ENCODE measurements around the gene TMEM187.

The TMEM187 gene, protein sequence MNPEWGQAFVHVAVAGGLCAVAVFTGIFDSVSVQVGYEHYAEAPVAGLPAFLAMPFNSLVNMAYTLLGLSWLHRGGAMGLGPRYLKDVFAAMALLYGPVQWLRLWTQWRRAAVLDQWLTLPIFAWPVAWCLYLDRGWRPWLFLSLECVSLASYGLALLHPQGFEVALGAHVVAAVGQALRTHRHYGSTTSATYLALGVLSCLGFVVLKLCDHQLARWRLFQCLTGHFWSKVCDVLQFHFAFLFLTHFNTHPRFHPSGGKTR

DNA sequence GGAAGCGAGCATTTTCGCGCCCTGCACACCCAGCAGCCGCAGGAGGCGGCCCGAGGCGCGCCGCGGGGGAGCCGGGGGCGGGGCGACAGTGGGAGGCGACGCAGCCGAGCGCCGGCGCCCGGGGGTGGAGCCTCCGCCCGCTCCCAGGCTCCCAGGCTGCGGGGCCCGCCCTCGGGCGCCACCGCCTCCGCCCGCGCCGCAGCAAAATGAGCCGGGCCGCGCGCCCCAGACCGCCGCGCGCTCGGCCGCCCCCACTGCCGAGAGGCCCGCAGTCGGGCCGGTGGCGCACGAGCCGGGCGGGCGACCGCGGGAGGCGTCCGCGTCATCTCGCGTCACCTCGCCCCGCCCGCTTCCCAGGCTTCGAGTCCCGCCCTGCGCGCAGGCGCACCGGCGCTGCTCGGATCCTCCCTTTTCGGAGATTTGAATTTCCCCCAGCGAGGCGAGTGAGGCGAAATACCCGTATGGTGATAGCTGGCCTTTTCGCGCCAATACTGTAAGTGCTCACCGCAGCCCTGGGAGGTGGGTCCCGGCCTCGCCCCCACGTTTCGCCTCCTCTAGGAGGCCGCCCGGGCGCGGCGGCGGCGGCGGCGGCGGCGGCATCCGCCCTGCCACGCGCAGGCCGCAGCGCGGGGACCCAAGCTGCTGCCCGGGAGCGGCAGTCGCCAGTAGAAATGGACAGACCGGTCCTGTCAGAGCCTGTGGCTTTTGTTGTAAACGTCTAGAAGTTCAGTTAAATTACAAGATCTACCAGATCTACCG lies at the start of gene TMEM187:
TSS of gene TMEM187 (plus strand) at position 387 of the 759 bp plus-strand sequence. CDS start 9,309 bp downstream, outside the sequence.
- DNase-seq (ENCODE audit: low spot score) = peak; percentile 98

DNA sequence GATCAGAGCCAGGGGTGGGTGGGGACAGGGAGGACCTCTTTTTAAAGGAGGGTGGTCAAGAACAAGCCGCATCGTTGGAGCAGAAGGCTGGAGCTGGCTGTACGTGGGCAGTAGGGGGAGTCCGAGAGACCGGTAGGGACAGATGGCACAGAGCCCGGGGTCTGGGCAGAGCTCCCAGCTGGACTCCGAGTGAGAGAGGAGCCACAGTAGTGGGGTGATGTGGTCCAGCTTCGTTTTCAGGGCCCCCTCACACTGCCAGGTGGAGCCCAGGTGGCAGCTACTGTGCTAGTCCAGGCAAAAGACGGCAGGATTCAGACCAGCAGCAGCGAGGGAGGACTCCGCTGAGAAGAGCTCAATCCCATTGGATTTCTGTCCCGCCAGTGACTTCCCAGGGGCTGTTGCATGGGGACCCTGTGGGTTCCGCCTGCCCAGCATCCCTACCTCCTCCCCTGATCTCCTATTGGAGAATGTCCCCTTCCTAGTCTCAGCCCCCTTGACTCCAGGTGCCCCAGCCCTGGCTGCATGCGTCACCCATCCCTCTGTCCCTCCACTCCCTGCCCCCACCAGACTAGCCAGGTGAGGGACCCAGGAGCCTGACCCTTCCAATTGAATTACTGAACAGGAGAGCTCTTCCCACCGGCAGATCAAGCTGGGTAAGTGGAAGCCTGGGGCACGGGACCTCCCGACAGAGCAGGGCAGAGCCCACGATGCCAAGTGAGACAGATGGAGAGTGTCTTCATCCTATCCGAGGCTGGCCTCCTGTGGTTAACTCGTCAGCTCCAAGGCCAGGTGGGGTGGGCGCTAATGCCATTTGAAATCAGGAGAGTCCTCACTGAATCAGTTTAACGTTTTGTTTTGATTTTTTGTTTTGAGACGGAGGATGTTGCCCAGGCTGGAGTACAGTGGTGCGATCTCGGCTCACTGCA lies 49.4 kb upstream of the TMEM187 start:
- DNase-seq (ENCODE audit: low spot score) = peak; percentile 79

DNA sequence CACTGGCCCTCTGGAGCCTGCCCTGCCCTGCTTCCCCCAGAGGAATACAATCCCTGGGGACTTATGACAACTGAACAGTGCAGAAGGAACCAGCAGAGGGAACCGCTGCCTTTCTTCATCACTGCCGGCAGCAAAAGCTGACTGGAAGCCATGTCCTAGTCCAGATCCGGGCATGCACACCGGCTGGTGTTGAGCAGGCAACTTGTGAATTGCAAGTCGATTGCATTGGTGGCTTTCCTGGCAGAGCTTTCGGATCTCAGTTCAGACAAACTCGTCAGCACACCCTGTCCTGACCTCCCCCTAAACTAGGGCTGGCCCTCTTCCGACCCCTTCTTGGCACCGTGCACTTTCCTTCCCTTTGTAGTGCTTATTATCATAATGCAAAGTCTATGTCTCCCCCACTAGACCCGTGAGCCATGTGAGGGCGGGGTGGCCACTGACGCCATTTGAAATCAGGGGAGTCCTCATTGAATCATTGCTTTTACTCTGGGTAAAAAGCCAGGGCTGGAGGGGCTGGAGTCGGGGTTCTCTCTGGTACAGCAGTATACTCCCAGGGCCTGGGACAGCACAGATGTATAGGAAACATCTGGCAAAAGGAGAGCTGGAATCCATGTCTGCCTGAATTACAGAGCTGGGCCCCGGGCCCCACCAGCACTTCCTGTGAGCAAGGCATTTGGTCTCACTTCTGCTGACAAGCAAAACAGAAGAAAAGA lies 48.2 kb upstream of the TMEM187 start:
- DNase-seq (ENCODE audit: low spot score) = peak; percentile 69

DNA sequence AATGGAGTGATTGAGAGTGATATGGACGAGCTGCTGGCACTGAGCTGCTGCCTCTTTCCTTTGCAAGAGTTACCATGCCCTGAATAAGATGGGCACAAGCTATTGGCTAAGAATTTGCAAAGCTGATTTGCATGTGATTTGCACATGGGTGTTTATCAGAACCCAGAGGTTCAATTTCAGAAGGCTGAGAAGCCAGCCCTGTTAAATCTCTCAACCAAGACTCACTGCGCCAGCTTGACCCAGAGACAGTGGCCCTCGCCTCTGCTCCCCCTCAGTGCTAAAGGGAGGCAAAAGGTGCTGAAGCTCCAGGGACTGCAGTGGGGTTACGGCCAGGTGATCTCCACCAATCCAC lies 47.2 kb upstream of the TMEM187 start:
- DNase-seq (ENCODE audit: low spot score) = no peak

DNA sequence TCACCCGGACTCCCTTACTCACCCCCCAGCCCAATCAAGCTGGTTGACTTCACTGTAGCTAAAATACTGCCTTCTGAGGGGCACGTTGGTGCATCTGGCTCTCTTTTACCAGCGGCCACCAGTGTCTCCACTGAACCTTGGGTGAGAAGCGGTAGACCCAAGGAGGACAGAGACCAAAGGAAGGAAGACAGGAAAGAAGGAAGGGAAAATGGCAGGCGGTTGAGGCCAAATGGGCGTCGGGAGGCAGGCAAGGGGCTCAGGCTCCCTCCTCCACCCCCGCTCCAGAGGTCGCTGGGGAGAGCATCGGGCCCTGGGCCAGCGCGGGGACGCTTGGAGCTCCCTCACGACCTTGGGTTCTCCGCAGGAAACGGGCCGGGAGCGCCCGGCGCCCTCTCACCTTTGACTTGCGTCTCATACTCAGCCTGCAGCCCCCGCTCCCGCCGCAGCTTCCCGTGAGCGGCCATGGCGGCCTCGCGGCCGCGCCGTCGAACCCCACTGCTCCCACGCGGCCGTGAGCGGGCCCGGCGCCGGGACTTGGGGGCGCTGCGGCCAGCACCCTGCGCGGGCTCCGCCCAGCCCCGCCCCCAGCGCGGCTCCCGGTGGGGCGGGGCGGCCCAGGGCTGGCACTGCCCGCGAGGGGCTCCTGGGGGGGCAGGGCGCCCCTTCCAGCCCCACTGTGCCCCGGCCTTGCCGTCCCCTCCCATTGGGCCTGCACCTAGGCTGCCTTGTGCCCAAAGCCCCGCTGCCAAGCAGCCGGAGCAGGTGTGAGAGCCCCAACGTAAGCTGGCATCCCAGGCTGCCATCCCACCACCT lies 46.6 kb upstream of the TMEM187 start, which contains the start of gene ARHGAP4:
TSS of gene ARHGAP4 (minus strand) at position 526 of the 813 bp plus-strand sequence. CDS start at position 464, 62 bp downstream.
- DNase-seq (ENCODE audit: low spot score) = no peak

DNA sequence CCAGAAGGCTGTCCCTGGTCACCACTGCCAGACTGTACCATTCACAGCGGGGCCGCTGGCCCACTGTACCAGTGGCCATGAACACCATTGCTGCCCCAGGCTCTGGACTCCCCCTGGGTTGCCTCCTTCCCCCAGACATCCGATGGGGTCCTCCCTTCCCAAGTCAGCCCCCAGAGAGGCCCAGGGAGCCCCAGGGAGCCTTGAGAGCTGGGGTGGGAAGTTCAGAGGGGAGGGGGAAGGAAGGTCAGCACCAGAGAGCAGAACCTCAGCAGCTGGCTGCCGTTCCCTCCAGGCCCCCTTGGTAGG lies 46.0 kb upstream of the TMEM187 start:
- DNase-seq (ENCODE audit: low spot score) = no peak

DNA sequence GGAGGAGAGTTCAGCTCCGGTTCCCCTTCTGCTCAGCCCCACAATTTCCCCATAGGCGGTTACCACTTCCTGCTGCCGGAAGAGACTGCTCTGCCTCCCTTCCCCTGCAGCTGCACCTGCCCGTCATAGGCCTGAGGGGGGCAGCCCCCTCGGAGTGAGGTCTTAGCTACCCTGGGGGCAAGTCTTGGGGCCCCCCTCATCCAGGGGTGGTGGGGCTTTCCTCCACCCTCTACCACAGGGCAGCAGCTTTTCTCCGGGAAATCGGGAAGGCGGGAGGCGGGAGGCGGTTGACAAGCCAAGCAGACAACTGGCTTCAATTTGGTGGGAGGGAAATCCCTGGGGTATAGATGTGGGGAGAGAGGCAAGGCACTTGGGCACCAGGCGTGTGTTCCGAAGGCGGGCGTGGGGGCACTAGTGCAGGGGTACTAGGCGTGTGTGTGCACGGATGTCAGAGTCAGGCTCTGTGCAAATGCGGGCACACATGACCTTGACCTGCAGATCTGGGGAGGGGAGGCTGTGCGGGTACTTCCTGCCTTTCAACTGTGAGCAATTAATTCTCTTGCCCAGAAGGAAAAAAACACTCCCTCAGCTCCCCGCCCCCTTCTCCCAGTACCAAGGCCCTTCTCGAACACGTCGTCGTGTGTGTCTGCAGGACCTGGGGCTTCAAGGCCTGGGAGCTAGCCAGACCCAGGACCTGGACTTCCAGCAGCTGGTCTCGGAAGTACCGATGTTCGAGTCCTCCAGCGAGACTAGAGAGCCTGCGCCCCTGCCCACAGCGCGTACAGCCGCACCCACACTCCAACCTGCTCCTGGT lies 45.5 kb upstream of the TMEM187 start:
- DNase-seq (ENCODE audit: low spot score) = no peak

DNA sequence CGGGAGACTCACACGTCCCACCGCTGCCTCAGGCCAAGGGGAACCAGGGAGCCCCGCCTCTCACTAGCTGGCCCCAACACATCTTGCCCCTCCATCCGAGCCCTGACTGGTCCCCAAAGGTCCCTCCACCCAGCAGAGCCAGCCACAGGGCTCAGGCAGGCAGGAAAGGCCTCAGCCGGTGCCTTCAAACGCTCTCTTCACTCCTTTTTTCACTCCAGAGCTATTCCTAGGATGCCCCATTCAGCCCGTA lies 45.0 kb upstream of the TMEM187 start:
- no peak for DNase-seq (ENCODE audit: low spot score)

DNA sequence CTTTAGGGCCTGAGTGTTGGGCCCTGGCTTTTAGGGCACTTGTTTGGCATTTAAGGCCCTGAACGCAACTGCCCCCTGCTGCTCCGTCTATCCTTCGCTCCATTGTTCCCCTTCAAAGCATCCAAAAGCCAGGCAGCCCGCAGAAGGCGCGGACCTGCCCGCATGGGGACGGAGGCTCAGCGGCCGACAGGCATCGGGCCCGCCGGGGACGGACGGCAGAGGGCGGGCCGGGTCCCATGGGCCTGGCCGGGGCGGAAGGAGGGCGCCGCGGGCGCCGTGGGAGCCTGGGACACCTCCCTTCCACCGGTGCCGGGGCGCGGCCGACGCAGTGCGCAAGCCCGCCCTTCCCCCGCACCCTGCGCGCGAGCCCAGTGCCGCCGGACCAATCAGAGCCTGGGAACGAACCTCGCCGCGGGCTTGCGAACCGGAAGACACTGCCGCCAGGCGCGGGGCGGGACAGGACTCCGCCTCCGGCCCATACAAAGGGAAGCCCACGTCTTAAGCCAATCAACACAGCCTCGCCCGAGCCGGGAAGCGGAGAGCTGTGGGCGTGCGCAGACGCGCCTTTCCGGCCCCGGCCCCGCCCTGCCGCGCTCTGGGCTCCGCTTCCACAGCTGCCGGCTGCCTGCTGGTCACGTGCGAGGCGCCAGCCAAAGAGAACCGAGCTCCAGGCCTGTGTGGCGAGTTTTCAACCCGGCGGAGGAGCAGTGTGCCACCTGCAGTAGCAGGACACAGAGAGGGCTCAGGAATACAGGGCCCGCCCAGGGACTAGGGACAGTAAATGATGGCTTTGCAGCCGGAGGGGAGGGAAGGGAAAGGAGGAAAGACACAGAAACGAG lies 44.4 kb upstream of the TMEM187 start:
- peak; percentile 100 for DNase-seq (ENCODE audit: low spot score)

DNA sequence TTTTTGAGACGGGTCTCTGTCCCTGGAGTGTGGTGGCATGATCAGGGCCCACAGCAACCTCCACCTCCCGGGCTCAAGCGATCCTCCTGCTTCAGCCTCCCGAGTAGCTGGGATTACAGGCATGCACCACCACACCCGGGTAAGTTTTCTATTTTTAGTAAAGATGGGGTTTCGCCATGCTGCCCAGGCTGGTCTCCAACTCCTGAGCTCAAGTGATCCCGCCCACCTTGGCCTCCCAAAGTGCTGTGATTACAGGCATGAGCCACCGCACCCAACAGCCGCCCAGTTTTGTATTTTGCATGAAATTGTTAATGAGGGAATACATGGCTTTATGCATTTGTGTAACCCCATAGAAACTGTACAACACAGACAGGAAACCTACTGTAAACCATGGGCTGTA lies 43.7 kb upstream of the TMEM187 start:
- DNase-seq (ENCODE audit: low spot score) = no peak

DNA sequence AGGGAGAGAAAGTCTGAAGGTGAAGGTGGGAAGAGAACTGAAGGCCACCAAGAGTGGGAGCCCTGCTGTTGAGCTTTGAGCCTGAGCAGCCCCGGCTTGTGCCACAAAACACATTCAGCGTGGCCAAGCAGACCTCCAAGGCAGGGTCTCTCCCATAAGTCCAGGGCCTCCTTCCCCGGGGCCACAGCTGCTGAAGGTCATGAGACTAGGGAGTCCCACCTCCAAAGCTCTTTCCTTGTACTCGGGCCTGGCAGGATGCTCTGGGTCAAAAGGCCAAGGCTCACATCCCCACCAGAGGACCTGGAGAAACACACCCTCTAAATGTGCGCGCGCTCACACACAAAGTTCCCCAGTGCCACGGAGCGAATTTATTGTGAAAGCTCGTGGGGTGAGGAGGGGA lies 43.0 kb upstream of the TMEM187 start:
- DNase-seq (ENCODE audit: low spot score) = no peak

DNA sequence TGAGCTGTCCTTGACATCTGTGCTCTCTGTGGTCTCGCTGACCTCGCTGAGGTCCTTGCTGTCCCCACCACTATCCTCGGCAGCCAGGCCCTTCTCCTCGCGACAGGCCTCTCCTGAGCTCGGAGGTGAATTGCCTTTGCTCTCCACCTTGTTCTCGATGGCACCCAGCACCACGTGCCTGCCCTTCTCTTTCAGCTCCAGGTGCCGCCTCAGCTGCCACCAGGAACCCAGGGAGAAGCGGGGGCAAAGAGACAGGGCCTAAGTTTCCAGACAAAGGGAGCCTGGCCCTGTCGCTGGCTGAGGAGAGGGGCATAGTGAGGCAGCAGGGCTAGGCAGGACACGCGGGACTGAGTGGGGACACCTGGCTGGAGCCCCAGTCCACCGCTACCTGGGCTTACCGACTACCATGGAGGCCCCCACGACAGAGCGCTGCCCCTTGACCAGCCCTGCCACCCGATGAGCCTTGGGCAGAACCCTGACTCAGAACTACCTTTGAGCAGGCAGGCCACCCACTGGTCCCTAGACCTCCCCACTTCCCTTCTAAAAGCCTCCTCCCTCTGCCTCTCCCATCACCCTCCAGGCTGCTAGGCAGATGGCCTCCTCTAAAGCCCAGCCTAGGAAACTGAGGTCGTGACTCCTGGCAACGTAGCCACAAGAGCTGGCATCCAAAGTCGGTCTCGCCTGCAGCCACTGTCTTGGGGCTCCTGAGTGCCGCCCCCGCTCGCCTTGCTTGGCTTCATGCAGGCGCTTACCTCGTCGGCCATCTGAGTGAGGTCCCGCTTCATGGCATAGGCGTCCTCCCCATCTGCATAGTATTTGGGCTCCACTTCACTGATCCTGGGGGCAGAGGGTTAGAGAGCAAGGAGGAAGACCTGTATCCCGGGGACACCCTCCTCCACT lies 42.3 kb upstream of the TMEM187 start:
- no peak for DNase-seq (ENCODE audit: low spot score)

DNA sequence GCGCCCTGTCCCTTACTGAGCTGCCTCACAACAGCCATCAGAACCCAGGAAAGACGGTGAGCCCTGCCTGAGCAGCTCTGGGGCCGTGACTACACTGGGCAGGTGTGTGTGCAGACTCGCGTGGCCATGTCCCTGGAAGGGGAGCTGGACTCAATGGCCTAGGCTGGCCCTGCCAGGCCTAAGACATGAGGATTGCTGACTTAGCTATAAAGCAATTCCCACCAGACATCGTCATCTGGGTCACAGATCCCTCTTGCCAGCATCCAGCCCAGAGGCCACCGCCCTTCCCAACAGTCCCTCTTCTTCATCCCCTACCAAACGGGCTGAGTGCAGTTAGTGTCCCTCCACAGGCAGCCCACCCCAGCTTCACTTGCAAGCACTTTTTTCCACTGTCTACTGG lies 41.4 kb upstream of the TMEM187 start:
- DNase-seq (ENCODE audit: low spot score) = no peak

DNA sequence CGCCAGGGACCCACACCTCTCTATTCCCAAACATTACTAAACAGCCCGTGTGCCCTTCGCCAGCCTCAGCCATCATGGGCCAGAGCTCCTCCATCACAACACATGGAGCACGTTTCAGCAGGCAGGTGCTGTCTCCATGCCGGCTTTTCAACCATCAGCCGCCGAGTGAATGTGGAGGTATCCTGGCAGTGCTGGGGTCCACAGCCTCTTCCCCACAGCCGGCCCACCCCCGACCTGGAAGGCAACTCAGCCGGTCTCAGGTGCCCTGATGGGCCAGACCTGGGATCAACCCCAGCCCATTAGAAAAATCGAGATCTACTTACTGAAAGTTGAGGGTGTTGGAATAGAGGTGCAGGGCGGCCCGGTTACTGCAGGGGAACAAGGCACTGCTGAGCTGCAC lies 40.8 kb upstream of the TMEM187 start:
- DNase-seq (ENCODE audit: low spot score) = no peak

DNA sequence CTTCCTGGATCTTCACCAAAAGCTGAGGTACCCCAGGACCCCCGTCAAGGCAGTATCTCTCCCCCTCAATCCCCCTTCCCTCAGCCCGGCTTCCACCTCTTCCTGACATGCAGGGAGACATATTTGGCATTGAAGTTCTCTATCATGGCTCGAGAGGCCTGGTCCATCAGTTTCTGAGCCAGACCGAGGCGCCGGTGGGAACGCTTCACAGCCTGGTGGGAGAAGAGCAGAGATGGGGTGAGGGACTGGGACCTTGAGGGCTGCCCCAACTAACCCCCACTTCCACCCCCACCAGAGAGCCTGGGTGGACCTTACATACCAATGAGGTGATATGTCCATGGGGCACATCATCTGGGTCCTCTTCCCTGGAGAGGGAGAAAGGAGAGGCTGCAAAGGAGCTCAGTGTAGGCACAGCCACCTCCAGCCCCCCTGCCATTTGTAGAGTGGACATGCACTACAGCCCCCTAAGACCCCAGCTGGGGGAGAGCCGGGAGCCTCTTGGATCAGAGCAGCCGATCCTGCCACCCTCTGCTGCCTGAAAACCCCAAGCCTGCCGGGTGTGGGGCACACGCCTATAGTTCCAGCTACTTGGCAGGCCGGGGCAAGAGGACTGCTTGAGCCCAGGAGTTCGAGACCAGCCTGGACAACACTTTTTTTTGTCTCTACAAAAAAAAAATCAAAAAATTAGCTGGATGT lies 40.2 kb upstream of the TMEM187 start:
- no peak for DNase-seq (ENCODE audit: low spot score)

DNA sequence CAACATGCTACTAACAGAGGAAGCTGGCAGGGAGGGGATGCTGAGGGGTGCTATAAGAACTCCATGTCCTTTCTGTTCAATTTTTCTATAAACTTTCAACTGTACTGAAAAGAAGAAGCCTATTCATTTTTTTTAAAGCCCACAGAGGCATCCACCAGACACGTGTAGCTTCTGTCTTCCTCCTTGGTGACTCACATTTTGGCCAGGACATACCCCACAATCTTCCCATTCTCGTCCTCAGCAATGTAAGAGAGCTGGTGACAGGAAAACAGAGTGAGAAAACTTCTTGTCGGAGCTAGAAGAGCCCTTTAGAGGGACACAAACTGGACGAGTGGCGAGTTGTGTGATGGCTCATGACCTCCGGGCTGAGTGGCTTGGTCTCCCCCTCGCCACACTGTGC lies 38.8 kb upstream of the TMEM187 start:
- peak; percentile 59 for DNase-seq (ENCODE audit: low spot score)

DNA sequence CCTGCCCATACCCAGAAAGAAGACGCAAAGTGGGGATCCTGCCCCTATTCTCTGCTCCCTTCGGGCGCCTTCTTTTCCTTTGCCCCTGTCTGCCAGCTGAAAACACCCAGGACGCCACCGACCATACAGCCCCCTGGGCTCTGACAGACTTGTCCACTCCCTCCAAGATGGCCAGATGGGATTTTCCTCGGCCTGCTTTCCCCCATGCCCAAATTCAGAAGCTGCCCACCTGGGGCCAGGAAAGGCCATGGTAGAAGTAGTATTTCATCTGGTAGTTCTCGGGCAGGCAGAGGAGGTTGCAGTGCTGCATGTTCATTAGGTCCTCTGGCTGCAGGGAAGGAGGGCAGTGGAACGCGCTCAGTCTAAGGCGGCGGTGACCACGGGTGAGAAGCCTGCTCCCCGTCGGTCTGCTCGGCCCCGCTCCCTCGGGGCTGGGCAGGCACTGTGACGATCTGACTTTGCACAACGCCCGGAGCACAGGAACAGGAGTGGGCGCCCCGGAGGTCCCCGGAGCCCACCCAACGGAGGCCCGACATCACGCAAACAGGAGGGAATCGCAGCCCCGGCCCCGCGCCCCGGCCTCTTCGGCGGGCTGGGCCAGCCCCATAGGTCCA lies 38.3 kb upstream of the TMEM187 start:
- DNase-seq (ENCODE audit: low spot score) = no peak

All from hepatic stellate cell (primary cell).